ENCODE data around the gene TMEM79.

The TMEM79 gene, protein sequence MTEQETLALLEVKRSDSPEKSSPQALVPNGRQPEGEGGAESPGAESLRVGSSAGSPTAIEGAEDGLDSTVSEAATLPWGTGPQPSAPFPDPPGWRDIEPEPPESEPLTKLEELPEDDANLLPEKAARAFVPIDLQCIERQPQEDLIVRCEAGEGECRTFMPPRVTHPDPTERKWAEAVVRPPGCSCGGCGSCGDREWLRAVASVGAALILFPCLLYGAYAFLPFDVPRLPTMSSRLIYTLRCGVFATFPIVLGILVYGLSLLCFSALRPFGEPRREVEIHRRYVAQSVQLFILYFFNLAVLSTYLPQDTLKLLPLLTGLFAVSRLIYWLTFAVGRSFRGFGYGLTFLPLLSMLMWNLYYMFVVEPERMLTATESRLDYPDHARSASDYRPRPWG

DNA sequence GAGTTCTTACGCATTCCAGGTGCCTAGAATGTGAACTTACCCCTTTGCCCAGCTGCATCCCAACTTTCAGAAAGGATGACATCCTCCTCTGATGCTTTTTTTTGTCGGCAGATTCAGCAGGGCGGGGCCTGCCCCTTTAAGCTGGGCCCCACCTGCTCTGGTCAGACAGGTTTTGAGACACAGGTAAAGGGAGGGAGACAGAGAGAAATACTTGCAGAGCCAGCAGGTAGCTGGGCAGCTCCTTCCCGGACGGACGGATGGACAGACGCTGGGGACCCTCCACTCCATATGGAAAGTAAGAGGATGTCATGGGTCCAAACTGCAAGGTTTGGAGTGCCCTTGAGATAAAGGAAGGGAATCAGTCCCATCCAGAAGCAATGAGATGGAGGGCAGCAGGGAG lies at the start of gene TMEM79:
TMEM79 (plus strand) TSS at position 214 of the 400 bp plus-strand sequence. CDS start 902 bp downstream, outside the sequence.
- no peaks in the 10 kb centered on the region for H3K36me3 Mint-ChIP-seq
- no peaks in the 10 kb centered on the region for H3K27me3 Mint-ChIP-seq
- H3K4me3 Mint-ChIP-seq: peak within 1 kb of the TSS; percentile 98
- DNase-seq (ENCODE audit: low spot score in 2 of 2): no peak
- H3K4me1 Mint-ChIP-seq: peaks cover 26% of the 10 kb centered on the region
- peak within 1 kb of the TSS; percentile 94 for H3K27ac Mint-ChIP-seq
- no peaks in the 10 kb centered on the region for H3K9me3 Mint-ChIP-seq
- no peak for ATAC-seq (ENCODE audit: low read depth)

DNA sequence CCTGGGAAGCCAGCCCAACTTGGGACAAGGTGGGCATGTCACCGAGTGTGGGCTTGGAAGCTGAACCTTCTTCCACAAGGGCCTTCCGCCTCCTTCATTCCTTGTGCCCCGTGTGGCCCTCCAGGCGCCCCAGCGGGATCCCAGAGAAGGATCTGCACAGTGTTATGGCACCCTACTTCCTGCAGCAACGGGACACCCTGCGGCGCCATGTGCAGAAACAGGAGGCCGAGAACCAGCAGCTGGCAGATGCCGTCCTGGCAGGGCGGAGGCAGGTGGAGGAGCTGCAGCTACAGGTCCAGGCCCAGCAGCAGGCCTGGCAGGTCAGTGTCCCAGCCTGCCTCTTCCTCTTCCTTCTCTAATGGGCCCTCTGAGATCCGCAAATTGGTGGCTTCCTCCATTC lies 48.0 kb upstream of the TMEM79 start:
- DNase-seq (ENCODE audit: low spot score in 2 of 2) (no peak), ATAC-seq (ENCODE audit: low read depth) (no peak)
- Mint-ChIP-seq H3K27ac (no peak overlapping the region), H3K9me3 (no peaks in the 10 kb centered on the region), H3K4me1 (no peaks in the 10 kb centered on the region), H3K4me3 (no peak overlapping the region), H3K36me3 (peaks cover 30% of the 10 kb centered on the region), H3K27me3 (no peaks in the 10 kb centered on the region)

DNA sequence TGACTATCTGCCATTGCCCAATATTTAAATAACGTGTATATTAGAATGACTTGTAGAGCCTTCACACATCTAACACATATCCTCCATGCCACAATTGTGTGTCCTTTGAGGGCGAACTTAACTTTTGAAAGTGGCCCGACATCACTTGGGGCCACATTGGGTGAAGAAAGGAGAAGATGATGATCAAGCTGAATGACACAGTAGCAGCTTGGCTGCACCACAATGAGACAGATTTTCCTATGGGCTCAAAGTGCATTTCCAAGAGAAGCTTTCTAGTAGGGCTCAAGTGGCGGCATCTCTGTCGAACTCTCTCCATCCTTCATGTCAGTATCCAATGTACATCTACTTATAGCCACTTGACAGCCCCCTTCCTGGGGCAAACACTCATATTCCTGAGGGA lies 45.9 kb upstream of the TMEM79 start:
- no peaks in the 10 kb centered on the region for H3K9me3 Mint-ChIP-seq
- ATAC-seq (ENCODE audit: low read depth): no peak
- H3K27ac Mint-ChIP-seq: no peak overlapping the region
- DNase-seq (ENCODE audit: low spot score in 2 of 2): no peak
- no peak overlapping the region for H3K4me3 Mint-ChIP-seq
- no peaks in the 10 kb centered on the region for H3K27me3 Mint-ChIP-seq
- H3K36me3 Mint-ChIP-seq: peaks cover 30% of the 10 kb centered on the region
- no peaks in the 10 kb centered on the region for H3K4me1 Mint-ChIP-seq

DNA sequence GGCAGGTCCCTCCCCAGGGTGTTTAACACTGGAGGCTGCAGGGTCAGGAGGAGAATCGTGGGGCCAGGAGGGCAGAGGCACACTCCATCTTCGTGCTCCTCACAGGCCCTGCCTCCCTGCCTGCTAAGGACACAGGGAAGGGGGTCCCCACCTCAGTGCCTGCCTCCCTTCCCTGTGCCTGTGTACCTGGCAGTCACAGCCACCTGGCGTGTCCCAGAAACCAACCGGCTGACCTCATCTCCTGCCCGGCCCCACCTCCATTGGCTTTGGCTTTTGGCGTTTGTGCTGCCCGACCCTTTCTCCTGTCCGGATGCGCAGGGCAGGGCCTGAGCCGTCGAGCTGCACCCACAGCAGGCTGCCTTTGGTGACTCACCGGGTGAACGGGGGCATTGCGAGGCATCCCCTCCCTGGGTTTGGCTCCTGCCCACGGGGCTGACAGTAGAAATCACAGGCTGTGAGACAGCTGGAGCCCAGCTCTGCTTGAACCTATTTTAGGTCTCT lies 42.8 kb upstream of the TMEM79 start:
- Mint-ChIP-seq H3K36me3 (peaks cover 19% of the 10 kb centered on the region), H3K27me3 (peaks cover 5% of the 10 kb centered on the region), H3K4me1 (peaks cover 13% of the 10 kb centered on the region), H3K27ac (no peak overlapping the region), H3K4me3 (no peak overlapping the region), H3K9me3 (no peaks in the 10 kb centered on the region)
- DNase-seq (ENCODE audit: low spot score in 2 of 2) (no peak), ATAC-seq (ENCODE audit: low read depth) (no peak)

DNA sequence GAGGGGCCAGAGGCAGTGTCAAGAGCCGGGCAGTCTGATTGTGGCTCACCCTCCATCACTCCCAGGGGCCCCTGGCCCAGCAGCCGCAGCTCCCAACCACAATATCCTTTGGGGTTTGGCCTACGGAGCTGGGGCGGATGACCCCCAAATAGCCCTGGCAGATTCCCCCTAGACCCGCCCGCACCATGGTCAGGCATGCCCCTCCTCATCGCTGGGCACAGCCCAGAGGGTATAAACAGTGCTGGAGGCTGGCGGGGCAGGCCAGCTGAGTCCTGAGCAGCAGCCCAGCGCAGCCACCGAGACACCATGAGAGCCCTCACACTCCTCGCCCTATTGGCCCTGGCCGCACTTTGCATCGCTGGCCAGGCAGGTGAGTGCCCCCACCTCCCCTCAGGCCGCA lies 42.2 kb upstream of the TMEM79 start, which contains the start of gene BGLAP:
BGLAP (plus strand) TSS at position 259 of the 400 bp plus-strand sequence; CDS start at position 307, 48 bp downstream.
- no peak for DNase-seq (ENCODE audit: low spot score in 2 of 2)
- no peaks in the 10 kb centered on the region for H3K9me3 Mint-ChIP-seq
- H3K4me1 Mint-ChIP-seq: peaks cover 15% of the 10 kb centered on the region
- H3K27me3 Mint-ChIP-seq: peaks cover 5% of the 10 kb centered on the region
- no peak within 1 kb of the TSS for H3K4me3 Mint-ChIP-seq
- peaks cover 15% of the 10 kb centered on the region for H3K36me3 Mint-ChIP-seq
- H3K27ac Mint-ChIP-seq: no peak within 1 kb of the TSS
- ATAC-seq (ENCODE audit: low read depth): no peak

DNA sequence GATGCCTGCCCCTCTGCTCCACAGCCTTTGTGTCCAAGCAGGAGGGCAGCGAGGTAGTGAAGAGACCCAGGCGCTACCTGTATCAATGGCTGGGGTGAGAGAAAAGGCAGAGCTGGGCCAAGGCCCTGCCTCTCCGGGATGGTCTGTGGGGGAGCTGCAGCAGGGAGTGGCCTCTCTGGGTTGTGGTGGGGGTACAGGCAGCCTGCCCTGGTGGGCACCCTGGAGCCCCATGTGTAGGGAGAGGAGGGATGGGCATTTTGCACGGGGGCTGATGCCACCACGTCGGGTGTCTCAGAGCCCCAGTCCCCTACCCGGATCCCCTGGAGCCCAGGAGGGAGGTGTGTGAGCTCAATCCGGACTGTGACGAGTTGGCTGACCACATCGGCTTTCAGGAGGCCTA lies 41.4 kb upstream of the TMEM79 start:
- Mint-ChIP-seq H3K4me3 (no peak overlapping the region), H3K36me3 (peaks cover 12% of the 10 kb centered on the region), H3K27me3 (peaks cover 5% of the 10 kb centered on the region), H3K27ac (no peak overlapping the region), H3K4me1 (peaks cover 17% of the 10 kb centered on the region), H3K9me3 (no peaks in the 10 kb centered on the region)
- no peak for ATAC-seq (ENCODE audit: low read depth)
- DNase-seq (ENCODE audit: low spot score in 2 of 2): no peak

DNA sequence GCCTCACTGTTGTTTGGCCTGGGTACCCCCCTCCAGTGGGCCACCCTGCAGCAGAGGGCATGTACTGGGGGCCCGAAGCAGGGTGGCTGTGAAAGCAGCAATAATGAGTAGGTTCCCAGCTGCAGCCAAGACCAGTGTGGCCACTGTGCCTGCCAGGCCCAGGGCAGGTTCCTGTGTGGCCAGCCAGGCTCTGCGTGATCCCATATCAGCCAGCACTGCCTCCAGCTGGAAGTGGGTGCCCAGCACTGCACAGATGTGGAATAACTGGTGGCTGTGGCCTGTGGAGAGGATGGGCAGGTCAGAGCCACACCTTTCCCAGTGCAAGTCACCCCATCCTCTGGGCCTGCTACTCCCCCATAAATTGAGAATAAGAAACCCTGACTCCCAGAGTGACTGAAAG lies 40.0 kb upstream of the TMEM79 start:
- DNase-seq (ENCODE audit: low spot score in 2 of 2) (no peak), ATAC-seq (ENCODE audit: low read depth) (no peak)
- H3K9me3 Mint-ChIP-seq: no peaks in the 10 kb centered on the region
- no peak overlapping the region for H3K4me3 Mint-ChIP-seq
- H3K27ac Mint-ChIP-seq: no peak overlapping the region
- peaks cover 9% of the 10 kb centered on the region for H3K36me3 Mint-ChIP-seq
- H3K27me3 Mint-ChIP-seq: peaks cover 5% of the 10 kb centered on the region
- H3K4me1 Mint-ChIP-seq: peaks cover 17% of the 10 kb centered on the region

DNA sequence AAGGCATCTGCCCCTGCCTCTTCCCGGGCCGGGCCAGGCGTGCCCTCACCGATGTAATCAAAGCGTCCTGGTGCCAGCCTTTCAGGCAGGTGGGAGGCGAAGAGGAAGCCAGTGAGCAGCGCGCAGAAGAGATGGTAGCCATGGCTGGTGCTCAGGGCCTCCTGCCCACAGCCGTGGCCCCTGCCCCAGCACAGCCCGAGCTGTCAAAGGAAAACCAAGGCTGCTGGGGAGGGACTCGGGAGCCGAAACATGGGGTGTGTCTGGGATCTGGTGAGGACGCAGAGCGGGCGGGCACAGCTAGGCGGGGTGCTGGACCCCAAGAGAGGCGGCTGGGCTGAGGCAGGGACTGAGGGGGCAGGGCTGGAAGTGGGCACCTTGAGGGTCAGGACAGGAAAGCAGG lies 39.4 kb upstream of the TMEM79 start:
- H3K4me3 Mint-ChIP-seq: peak overlapping the region; percentile 87
- peaks cover 17% of the 10 kb centered on the region for H3K4me1 Mint-ChIP-seq
- H3K27me3 Mint-ChIP-seq: peaks cover 5% of the 10 kb centered on the region
- DNase-seq (ENCODE audit: low spot score in 2 of 2) (no peak), ATAC-seq (ENCODE audit: low read depth) (no peak)
- peaks cover 6% of the 10 kb centered on the region for H3K36me3 Mint-ChIP-seq
- no peak overlapping the region for H3K27ac Mint-ChIP-seq
- H3K9me3 Mint-ChIP-seq: no peaks in the 10 kb centered on the region

DNA sequence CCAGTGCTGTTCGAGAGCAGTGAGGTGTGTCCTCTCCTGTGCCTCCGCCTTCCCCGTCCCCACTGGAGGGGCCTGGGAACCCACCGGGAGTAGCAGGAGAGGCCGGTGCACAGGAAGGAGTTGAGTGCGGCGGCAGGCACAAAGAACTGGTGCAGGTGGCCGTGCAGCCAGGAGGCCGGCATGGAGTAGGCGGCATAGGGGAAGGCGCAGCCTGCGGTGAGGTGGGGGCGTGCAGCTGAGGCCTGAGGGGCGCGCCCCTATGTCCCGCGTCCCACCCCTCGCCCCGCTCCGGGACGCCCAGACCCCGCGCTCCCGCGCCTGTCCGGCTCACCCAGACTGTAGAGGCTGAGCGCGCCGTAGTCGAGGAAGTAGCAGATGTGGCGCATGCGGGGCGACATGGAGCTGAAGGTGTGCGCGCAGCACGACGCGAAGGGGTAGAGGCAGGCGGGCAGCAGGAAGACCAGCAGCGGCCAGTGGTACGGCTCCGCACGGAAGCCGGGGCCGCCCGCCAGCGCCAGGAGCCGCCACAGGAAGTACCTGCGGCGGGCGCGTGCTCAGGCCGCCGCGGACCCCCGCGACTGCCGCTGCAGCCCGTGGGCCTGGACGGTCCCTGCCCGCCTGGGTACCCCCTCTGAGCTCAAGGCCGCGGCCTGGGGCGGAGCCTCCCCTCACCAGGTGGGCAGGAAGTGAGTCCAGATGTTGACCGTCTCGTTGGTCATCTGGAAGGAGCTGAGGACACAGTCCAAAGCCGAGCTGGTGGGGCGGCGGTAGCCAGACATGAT lies 38.5 kb upstream of the TMEM79 start:
- no peak overlapping the region for H3K27ac Mint-ChIP-seq
- peaks cover 5% of the 10 kb centered on the region for H3K27me3 Mint-ChIP-seq
- H3K36me3 Mint-ChIP-seq: peaks cover 3% of the 10 kb centered on the region
- peak overlapping the region; percentile 87 for H3K4me3 Mint-ChIP-seq
- peak; percentile 72 for ATAC-seq (ENCODE audit: low read depth)
- H3K9me3 Mint-ChIP-seq: no peaks in the 10 kb centered on the region
- H3K4me1 Mint-ChIP-seq: peaks cover 17% of the 10 kb centered on the region
- peak; percentile 18 to 37 for DNase-seq (ENCODE audit: low spot score in 2 of 2)

DNA sequence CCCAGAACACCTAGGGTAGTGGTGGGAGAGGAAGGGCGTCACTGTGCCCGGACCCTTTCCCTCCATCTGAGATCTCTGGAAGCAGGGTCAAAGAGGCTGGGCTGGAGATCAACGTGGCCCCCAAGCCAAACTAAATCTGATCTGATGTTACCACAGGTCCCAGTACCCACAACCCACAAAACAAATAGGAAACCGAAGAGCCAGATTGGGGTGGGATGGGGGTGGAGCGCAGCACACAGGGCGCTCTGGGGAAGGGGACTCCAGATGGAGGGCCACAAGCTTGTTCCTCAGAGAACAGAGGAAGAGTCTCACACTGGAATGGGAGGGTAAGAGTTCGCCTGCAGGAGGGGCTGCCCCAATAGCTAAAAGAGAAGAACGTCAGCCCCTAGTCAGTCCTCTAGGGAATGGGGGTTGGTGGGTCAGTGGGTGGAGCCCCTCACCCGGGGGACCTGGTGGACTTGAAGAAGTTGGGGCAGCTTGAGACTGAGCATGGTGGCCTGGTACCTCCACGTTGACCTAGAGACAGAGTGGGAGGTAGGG lies 37.8 kb upstream of the TMEM79 start:
- DNase-seq (ENCODE audit: low spot score in 2 of 2) (no peak), ATAC-seq (ENCODE audit: low read depth) (no peak)
- peaks cover 5% of the 10 kb centered on the region for H3K27me3 Mint-ChIP-seq
- no peak overlapping the region for H3K27ac Mint-ChIP-seq
- H3K36me3 Mint-ChIP-seq: peaks cover 5% of the 10 kb centered on the region
- no peaks in the 10 kb centered on the region for H3K9me3 Mint-ChIP-seq
- H3K4me1 Mint-ChIP-seq: peaks cover 17% of the 10 kb centered on the region
- peak overlapping the region; percentile 58 for H3K4me3 Mint-ChIP-seq

DNA sequence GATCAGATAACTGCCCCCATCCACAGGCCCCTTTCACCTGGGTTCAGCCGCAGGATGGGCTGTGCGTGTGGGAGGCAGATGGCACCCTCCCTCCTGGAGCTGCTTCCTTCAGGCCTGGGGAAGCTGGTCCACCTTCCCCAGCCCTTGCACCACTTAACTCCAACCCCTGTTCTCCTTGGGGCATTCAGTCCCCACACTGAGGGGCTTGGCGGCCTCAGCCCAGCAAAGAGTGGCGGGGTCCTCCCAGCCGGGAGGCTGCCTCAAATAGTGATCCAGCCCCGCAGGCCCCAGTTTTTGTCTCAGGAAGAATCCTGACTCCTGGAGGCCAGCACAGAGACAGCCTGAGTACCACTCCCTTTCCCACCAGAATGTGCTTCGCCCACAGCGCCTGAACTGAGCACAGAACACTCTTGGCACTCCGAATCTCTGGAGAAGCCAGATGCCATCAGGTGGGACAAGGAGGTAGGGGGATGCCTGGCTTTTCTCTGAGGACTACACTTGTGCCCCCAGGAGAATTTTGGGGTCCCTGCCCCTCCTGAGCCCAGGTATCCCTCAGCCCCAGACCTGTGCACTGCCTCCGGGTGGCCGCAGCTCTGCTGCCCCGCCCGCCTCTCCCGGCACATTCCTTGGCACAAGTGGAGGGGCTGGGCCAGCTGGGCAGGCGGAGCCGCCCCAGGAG lies 37.2 kb upstream of the TMEM79 start:
- DNase-seq (ENCODE audit: low spot score in 2 of 2) (no peak), ATAC-seq (ENCODE audit: low read depth) (no peak)
- Mint-ChIP-seq H3K27me3 (peaks cover 5% of the 10 kb centered on the region), H3K4me3 (no peak overlapping the region), H3K4me1 (peaks cover 17% of the 10 kb centered on the region), H3K36me3 (peaks cover 5% of the 10 kb centered on the region), H3K9me3 (no peaks in the 10 kb centered on the region), H3K27ac (no peak overlapping the region)

DNA sequence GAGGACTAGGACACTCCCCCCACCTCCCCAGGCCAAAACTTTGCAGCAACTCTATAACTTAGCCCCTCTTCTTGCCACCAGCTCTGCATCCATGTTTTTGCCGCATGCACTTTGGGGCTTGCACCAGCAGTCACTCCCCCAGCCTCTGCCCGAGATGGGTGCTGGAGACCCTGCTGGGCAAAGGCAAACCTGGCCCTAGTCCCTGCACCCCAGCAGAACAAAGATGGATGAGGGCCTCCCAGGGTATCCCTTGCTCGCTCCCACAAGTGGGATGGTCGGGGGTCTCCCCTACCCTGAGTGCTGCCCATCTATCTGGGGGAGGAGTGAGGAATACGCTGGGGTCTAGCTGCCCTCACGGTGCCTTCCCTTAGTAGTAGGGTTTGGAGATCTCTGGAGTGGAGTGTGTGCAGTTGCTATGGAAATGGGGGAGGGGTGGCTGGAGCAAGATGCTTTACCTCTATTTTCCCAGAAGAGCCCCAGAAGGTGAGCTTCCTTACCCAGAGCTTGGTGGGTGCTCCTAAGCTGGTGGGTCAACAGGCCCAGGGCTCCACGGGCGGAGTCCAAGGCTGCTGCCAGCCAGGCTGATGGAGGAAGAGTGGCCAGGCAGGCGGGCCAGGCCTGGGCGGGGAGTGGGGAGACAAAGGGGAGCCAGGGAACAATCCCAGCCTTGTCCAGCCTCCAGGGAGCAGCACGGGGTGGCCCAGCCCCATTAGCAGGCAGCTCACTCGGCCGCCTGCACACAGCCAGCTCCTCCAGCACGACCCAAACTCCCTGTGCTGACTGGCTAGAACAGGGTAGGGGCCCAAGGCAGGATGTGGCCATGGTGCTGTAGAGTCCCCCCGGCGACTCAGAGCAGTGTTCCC lies 36.4 kb upstream of the TMEM79 start, which contains the start of gene PAQR6:
PAQR6 (minus strand) TSS at position 597 of the 863 bp plus-strand sequence. CDS start 1,325 bp downstream, outside the sequence.
- H3K36me3 Mint-ChIP-seq: peaks cover 8% of the 10 kb centered on the region
- no peak within 1 kb of the TSS for H3K27ac Mint-ChIP-seq
- no peak for DNase-seq (ENCODE audit: low spot score in 2 of 2)
- H3K4me1 Mint-ChIP-seq: peaks cover 17% of the 10 kb centered on the region
- no peak for ATAC-seq (ENCODE audit: low read depth)
- H3K9me3 Mint-ChIP-seq: no peaks in the 10 kb centered on the region
- no peak within 1 kb of the TSS for H3K4me3 Mint-ChIP-seq
- H3K27me3 Mint-ChIP-seq: peaks cover 5% of the 10 kb centered on the region

DNA sequence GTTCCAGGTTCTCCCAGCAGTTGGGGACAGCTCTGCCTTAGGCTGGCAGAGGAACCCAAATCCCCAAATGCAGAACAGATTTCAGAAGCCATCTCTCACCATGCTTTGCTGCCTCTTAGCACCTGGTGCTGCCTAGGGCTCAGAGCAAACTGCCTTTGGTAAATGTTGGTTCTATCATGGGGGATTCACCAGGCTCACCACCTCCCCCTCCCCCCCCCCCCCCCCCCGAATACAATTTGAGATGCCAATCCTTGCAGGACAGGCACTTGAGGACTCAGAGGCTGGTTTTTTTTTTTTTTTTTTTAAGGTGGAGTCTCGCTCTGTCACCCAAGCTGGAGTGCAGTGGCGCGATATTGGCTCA lies 35.8 kb upstream of the TMEM79 start:
- ATAC-seq (ENCODE audit: low read depth): no peak
- DNase-seq (ENCODE audit: low spot score in 2 of 2): no peak
- Mint-ChIP-seq H3K4me3 (no peak overlapping the region), H3K36me3 (peaks cover 12% of the 10 kb centered on the region), H3K27me3 (peaks cover 5% of the 10 kb centered on the region), H3K27ac (no peak overlapping the region), H3K9me3 (no peaks in the 10 kb centered on the region), H3K4me1 (peaks cover 17% of the 10 kb centered on the region)
